Measurements from ENCODE around the gene GNRH2.

DNA sequence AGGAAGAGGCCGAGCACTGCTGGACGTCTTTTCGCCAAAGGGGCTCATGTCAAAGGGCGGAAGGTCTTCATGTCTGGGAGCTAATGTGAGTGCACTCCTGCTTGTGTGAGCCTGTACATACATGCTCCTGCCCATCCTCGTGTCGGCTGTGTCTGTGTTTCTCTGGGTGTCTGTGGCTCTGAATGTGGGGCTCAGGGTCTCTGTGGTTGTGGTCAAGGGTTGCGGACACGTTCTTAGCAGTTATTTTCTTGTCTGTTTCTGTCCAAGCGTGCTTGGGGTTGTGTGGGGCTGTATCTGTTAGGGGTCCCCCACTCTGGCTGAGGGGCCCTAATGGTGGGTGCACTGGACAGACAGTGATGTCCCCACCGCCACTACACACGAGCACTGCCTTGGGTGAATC lies 38.2 kb downstream of the GNRH2 start:
- TF ChIP-seq, protein P1, sequence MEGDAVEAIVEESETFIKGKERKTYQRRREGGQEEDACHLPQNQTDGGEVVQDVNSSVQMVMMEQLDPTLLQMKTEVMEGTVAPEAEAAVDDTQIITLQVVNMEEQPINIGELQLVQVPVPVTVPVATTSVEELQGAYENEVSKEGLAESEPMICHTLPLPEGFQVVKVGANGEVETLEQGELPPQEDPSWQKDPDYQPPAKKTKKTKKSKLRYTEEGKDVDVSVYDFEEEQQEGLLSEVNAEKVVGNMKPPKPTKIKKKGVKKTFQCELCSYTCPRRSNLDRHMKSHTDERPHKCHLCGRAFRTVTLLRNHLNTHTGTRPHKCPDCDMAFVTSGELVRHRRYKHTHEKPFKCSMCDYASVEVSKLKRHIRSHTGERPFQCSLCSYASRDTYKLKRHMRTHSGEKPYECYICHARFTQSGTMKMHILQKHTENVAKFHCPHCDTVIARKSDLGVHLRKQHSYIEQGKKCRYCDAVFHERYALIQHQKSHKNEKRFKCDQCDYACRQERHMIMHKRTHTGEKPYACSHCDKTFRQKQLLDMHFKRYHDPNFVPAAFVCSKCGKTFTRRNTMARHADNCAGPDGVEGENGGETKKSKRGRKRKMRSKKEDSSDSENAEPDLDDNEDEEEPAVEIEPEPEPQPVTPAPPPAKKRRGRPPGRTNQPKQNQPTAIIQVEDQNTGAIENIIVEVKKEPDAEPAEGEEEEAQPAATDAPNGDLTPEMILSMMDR (conservative IDR thresholded peaks at IDR 0.05 in 1 of 2, IDR thresholded peaks at IDR 0.05 in 1 of 2; ENCODE audit: low read depth in 1 of 2, low read length in 2 of 2): no peak
- TF ChIP-seq EZH2 (IDR thresholded peaks at IDR 0.05; ENCODE audit: low read length, missing control alignments): no peak
